IPS-18a (cell line): ENCODE measurements around the gene AP1M2.
"Not testable (repeated sequence)": the region's sequence is repeated elsewhere in the genome, so short reads cannot be mapped to it uniquely, and the experiment has no call there.

ENCODE experiments used
- H3K27ac ChIP-seq: one replicate; pipeline ENCODE4 v1.5.1; 2013; ENCODE audit warnings: low read length
- H3K27me3 ChIP-seq: one replicate; pipeline ENCODE4 v1.6.1; 2013; ENCODE audit warnings: mild to moderate bottlenecking, low read length; ENCODE audit not compliant: control insufficient read depth, insufficient read depth
- H3K36me3 ChIP-seq: one replicate; pipeline ENCODE4 v1.6.1; 2013; ENCODE audit warnings: low read depth, low read length; ENCODE audit not compliant: control insufficient read depth
- H3K4me1 ChIP-seq: one replicate; pipeline ENCODE4 v1.6.1; 2013; ENCODE audit warnings: low read depth, low read length; ENCODE audit not compliant: control insufficient read depth
- H3K4me3 ChIP-seq: one replicate; pipeline ENCODE4 v1.5.1; 2013; ENCODE audit warnings: low read length
- H3K9ac ChIP-seq: one replicate; pipeline ENCODE4 v1.6.1; 2013; ENCODE audit warnings: mild to moderate bottlenecking, low read length, moderate library complexity
- H3K9me3 ChIP-seq: one replicate; pipeline ENCODE4 v1.6.1; 2013; ENCODE audit warnings: low read depth, low read length; ENCODE audit not compliant: control insufficient read depth

The AP1M2 gene

DNA sequence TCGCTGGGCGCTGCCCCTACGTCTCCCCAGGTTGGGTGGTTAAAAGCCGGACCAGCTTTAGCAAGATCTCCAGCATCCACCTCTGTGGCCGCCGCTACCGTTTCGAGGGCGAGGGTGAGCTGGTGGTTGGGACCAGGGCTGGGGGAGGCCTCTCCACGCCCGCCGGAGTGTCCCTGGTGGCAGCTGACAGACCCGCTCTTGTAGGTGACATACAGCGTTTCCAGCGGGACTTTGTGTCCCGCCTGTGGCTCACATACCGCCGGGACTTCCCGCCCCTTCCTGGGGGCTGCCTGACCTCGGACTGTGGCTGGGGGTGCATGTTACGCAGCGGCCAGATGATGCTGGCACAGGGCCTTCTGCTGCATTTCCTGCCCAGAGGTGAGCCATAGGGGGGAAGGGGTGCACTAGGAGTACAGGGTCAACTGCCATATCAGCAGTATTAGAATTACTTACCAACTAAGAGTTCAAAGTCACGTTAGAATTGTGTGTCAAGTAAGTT is 42.3 kb downstream of the AP1M2 start:
- H3K9me3 ChIP-seq = no peaks in the 10 kb centered on the region
- no peaks in the 10 kb centered on the region for H3K27me3 ChIP-seq
- no peaks in the 10 kb centered on the region for H3K4me1 ChIP-seq
- no peak overlapping the region for H3K9ac ChIP-seq
- H3K4me3 ChIP-seq = peak overlapping the region; percentile 78
- H3K36me3 ChIP-seq = peaks cover 13% of the 10 kb centered on the region
- H3K27ac ChIP-seq = no peak overlapping the region

DNA sequence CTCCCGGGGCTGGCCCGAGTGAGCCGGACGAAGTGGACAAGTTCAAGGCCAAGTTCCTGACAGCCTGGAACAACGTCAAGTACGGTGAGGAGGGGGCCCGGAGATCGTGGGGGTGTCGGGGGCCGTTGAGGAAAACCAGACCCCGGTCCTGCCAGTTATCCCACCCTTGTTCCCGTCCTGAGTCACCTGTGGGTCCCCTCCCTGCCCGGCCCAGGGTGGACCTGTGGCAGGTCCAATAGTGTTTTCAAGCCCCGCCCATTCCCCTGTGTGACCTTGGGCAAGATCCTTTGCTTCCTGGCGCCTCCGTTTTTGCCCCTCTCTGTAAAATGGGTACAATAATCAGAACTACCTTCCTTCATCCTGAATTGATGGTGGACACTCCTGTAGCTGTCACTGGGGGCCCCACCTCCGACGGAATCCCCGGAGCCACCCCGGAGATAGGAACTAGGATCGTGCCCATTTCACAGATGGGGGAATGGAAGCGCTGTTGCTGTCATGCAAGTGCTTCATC is 42.8 kb downstream of the AP1M2 start:
- peak overlapping the region; percentile 78 for H3K4me3 ChIP-seq
- no peaks in the 10 kb centered on the region for H3K9me3 ChIP-seq
- H3K27ac ChIP-seq = no peak overlapping the region
- H3K4me1 ChIP-seq = no peaks in the 10 kb centered on the region
- H3K9ac ChIP-seq = peak overlapping the region; percentile 67
- H3K27me3 ChIP-seq = no peaks in the 10 kb centered on the region
- peaks cover 13% of the 10 kb centered on the region for H3K36me3 ChIP-seq

DNA sequence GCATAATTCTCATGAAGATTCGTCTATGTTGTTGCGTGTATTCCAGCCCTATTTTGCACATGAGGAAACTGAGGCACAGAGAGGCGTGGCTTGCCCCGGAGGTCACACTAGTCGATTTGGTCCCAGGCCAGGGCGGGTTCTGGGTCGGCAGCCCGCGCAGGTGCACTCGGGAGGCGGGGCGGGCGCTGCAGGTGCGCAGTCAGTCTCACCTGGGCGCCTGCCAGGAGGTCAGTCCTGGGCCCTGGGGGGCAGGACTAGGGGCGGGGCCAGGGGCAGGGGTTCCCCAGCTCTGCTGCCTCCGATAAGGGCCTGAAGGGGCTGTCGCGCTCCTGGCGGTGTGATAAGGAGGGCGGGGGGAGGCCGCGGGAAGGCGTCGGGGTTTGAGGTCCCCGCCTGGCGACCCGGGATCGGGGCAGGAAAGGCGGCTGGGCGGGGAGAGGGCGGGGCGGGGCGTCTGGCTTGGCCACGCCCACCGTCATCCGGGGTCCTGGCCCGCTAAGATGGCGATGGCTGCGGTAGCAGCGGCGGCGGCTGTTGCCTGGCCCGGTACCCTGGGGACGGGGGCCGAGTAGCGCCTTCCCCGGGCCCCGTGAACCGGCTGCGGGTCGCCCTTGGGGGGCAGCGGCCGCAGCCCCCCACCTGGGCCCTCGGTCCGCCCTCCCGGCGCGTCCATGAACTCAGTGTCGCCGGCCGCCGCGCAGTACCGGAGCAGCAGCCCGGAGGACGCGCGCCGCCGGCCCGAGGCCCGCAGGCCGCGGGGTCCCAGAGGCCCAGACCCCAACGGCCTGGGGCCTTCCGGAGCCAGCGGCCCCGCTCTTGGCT is 43.5 kb downstream of the AP1M2 start, which contains the start of gene ATG4D:
ATG4D (plus strand) TSS at position 485 of the 822 bp plus-strand sequence; CDS start at position 672, 187 bp downstream.
- no peaks in the 10 kb centered on the region for H3K4me1 ChIP-seq
- peaks cover 7% of the 10 kb centered on the region for H3K36me3 ChIP-seq
- no peak within 1 kb of the TSS for H3K27ac ChIP-seq
- H3K9me3 ChIP-seq = no peaks in the 10 kb centered on the region
- no peaks in the 10 kb centered on the region for H3K27me3 ChIP-seq
- peak within 1 kb of the TSS; percentile 78 for H3K4me3 ChIP-seq
- peak within 1 kb of the TSS; percentile 67 for H3K9ac ChIP-seq

DNA sequence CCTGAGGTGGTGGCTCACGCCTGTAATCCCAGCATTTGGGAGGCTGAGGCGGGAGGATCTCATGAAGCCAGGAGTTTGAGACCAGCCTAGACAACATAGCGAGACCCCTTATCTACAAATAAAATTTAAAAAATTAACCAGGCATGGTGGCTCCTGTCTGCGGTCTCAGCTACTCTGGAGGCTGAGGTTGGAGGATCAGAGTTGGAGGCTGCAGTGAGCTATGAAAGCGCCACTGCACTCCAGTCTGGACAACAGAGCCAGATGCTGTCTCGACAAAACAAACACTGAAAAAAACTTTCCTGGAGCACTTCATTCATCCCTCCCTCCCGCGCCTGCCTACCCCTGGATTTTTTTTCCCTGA is 44.1 kb downstream of the AP1M2 start:
- no peaks in the 10 kb centered on the region for H3K27me3 ChIP-seq
- H3K9ac ChIP-seq = no peak overlapping the region
- no peaks in the 10 kb centered on the region for H3K9me3 ChIP-seq
- H3K27ac ChIP-seq = no peak overlapping the region
- H3K36me3 ChIP-seq = peaks cover 3% of the 10 kb centered on the region
- H3K4me3 ChIP-seq = peak overlapping the region; percentile 78
- no peaks in the 10 kb centered on the region for H3K4me1 ChIP-seq

DNA sequence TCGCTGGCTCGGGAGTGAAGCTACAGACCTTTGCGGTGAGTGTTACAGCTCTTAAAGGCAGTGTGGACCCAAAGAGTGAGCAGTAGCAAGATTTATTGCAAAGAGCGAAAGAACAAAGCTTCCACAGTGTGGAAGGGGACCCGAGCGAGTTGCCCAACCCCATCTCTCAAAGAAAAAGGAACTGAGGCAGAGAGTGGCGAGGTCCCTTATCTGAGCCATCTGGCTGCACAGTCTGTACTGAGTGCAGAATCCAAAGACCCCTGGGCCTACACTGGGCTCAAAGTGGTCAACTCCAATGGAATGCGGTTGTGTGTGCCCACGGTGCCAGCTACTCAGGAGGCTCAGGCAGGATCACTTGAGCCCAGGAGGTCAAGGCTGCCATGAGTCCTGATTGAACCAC is 48.1 kb downstream of the AP1M2 start:
- H3K4me1 ChIP-seq, H3K9me3 ChIP-seq, H3K9ac ChIP-seq, H3K4me3 ChIP-seq, H3K36me3 ChIP-seq, H3K27me3 ChIP-seq, H3K27ac ChIP-seq: not testable (repeated sequence)

DNA sequence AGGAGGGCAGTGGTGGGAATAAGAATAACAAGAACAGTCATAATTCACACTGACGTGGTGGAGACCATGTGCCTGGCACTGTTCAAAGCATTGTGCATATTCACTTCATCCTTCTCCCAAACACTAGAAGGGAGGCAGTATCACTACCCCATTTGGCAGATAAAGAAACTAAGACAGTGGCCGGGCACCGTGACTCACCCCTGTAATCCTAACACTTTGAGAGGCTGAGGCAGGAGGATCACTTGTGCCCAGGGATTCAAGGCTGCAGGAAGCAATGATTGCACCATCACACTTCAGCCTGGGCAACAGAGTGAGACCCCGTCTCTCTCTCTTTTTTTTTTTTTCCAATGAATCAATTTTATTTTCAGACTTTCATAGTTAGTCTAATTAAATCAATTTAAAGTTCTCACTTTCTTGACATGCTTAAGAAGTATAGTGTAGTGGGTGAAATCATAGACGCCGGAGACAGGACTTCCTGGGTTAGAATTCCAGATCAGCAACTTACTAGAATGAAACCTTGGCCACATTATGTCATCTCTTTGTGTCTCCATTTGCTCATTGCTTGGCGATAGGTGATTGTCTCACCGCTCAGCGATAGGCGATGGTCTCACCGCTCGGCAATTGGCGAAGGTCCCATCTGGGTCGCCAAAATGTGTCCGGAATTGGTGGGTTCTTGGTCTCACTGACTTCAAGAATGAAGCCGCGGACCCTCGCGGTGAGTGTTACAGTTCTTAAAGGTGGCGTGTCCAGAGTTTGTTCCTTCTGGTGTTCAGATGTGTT is 48.7 kb downstream of the AP1M2 start:
- Histone ChIP-seq H3K4me3 (no peak overlapping the region), H3K27me3 (no peaks in the 10 kb centered on the region), H3K36me3 (no peaks in the 10 kb centered on the region), H3K9me3 (no peaks in the 10 kb centered on the region), H3K9ac (no peak overlapping the region), H3K27ac (no peak overlapping the region), H3K4me1 (no peaks in the 10 kb centered on the region)

DNA sequence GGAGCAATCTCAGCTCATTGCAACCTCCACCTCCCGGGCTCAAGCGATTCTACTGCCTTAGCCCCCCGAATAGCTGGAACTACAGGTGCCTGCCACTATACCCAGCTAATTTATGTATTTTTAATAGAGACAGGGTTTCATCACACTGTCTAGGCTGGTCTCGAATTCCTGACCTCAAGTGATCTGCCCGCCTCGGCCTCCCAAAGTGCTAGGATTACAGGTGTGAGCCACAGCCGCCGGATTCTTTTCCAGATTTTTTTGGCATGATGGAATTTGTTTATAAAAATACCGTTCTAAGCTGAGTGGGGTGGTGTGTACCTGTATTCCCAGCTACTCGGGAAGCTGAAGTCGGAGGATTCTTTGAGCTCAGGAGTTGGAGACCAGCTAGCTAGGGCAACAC is 49.4 kb downstream of the AP1M2 start:
- Histone ChIP-seq H3K27me3 (no peaks in the 10 kb centered on the region), H3K4me1 (no peaks in the 10 kb centered on the region), H3K9ac (no peak overlapping the region), H3K27ac (no peak overlapping the region), H3K9me3 (no peaks in the 10 kb centered on the region), H3K4me3 (no peak overlapping the region), H3K36me3 (no peaks in the 10 kb centered on the region)

DNA sequence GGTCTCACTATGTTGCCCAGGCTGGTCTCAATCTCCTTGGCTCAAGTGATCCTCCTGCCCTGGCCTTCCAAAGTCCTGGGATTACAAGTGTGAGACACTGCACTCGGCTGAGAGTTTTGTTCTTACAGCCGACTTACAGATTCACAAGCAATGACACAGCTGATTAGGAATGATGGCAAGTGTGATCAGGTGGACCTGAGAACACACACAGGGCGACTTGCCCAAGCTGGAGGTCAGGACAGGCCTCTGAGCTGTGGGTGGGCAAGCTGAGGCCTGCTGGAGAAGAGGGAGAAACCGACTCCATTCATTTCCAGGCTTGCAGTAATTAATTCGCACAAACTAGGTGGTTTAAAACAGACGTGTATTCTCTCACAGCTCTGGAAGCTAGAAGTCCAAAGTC is 51.5 kb downstream of the AP1M2 start:
- Histone ChIP-seq H3K27ac (no peak overlapping the region), H3K9ac (no peak overlapping the region), H3K9me3 (no peaks in the 10 kb centered on the region), H3K4me3 (no peak overlapping the region), H3K27me3 (no peaks in the 10 kb centered on the region), H3K36me3 (no peaks in the 10 kb centered on the region), H3K4me1 (no peaks in the 10 kb centered on the region)

DNA sequence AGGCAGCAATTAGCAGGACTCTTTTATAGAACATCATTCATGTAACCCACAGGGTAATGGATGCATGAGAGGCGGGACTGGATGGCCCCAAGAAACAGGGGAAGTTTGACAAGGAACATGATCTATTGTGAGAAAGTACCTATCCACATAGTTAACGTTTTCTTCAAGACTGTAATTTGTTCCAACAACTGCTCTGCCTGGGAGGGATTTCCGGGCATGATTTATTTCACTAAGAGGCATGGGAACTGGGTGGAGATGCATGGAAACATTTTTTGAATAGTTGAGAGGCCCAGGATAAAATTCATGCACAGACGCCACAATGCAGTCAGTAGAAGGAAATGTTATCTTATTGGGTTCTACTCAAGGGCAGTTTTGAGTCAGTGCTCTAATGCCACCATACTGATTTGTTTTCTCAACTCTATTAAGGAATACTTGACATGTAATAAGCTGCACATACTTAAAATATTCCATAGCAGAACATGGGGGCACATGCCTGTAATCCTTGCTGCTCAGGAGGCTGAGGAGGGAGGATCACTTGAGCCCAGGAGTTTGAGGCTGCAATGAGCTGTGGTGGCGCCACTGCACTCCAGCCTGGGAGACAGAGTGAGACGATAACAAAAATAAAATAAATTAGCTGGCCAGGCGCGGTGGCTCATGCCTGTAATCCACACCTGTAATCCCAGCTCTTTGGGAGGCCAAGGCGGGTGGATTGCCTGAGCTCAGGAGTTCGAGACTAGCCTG is 53.3 kb downstream of the AP1M2 start:
- no peak overlapping the region for H3K4me3 ChIP-seq
- H3K9ac ChIP-seq = no peak overlapping the region
- H3K27ac ChIP-seq = no peak overlapping the region
- H3K36me3 ChIP-seq = no peaks in the 10 kb centered on the region
- no peaks in the 10 kb centered on the region for H3K4me1 ChIP-seq
- H3K27me3 ChIP-seq = no peaks in the 10 kb centered on the region
- H3K9me3 ChIP-seq = no peaks in the 10 kb centered on the region

DNA sequence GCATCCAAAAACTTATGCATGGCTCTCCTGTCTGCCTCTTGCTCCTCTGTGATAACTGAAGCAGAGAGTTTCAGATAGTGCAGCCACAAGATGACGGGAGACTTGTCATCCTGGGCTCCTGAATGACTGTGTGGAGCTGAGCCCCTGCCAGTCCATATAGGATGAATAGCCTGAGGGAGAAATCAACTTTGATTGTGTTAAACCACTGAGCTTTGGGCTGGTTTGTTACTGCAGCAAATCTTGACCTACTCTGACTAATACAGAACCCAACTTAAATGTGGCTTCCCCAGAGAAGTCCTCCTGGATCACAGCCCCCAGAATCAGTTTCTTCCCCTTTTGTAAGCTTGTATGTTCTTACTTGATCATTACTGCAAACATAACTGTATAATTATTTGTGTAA is 54.7 kb downstream of the AP1M2 start:
- no peak overlapping the region for H3K4me3 ChIP-seq
- H3K27me3 ChIP-seq = no peaks in the 10 kb centered on the region
- H3K36me3 ChIP-seq = no peaks in the 10 kb centered on the region
- no peaks in the 10 kb centered on the region for H3K9me3 ChIP-seq
- H3K27ac ChIP-seq = no peak overlapping the region
- H3K4me1 ChIP-seq = no peaks in the 10 kb centered on the region
- no peak overlapping the region for H3K9ac ChIP-seq

DNA sequence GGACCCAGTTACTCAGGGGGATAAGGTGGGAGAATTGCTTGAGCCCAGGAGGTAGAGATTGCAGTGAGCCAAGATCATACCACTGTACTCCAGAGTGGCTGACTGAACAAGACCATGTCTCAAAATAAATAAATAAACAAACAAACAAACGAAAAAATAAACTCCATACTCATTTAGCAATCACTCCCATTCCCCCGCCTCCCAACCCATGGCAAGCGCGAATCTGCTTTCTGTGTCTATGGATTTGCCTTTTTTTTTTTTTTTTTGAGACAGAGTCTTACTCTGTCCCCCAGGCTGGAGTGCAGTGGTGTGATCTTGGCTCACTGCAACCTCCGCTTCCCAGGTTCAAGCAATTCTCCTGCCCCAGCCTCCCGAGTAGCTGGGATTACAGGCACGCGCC is 60.2 kb downstream of the AP1M2 start:
- H3K4me1 ChIP-seq, H3K4me3 ChIP-seq: not testable (repeated sequence)

More for the DNA sequence above, 60.2 kb downstream of the AP1M2 start:
- H3K27me3 ChIP-seq, H3K9ac ChIP-seq, H3K36me3 ChIP-seq, H3K9me3 ChIP-seq, H3K27ac ChIP-seq: not testable (repeated sequence)
